HG03025 (cell line): Measurements from ENCODE around the gene SNAI3.
"Not testable (repeated sequence)": the region's sequence is repeated elsewhere in the genome, so short reads cannot be mapped to it uniquely, and the experiment has no call there.

Experiments used
- ATAC-seq: cut with Tn5 transposase; IDR thresholded peaks from one replicate; pipeline ENCODE4 v1.9.1; 2021; ENCODE audit warnings: mild to moderate bottlenecking, moderate library complexity; ENCODE audit not compliant: unreplicated experiment, low FRiP score

Gene SNAI3

DNA sequence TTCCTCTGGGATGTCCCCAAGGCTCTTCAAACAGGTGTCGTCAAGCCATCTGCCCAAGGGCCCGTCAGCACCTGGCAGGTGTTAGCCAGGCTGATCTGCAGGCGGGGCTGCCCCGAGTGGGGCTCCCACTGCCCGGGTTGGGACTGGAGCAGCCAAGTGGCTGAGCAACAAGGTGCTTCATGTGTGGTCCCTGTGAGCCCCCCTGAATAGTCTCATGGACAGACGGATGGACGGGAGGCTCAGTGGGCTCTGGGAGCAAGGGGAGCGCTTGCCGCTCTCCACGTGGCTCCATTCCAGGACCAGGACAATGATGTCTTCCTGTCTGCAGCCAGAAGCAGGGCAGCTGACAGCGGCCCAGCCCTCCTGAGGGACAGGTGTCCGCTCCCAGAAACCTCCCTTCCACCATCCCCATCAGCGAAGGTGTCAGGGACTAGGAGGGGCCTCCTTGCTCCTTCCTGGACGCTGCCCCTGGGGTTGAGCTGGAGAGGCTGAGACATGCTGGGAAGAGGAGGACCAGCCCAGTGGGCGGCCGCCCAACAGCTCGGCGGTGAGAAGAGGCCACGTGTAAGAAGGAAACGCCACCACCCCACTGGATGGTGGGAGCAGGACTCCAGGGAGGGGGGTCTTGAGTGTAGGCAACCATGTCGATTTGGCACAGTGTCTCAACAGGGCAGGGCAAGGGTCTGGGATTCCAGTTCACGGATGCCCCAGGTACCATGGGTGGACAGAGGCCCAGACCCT lies 9.6 kb downstream of the SNAI3 start:
- ATAC-seq = no peak

DNA sequence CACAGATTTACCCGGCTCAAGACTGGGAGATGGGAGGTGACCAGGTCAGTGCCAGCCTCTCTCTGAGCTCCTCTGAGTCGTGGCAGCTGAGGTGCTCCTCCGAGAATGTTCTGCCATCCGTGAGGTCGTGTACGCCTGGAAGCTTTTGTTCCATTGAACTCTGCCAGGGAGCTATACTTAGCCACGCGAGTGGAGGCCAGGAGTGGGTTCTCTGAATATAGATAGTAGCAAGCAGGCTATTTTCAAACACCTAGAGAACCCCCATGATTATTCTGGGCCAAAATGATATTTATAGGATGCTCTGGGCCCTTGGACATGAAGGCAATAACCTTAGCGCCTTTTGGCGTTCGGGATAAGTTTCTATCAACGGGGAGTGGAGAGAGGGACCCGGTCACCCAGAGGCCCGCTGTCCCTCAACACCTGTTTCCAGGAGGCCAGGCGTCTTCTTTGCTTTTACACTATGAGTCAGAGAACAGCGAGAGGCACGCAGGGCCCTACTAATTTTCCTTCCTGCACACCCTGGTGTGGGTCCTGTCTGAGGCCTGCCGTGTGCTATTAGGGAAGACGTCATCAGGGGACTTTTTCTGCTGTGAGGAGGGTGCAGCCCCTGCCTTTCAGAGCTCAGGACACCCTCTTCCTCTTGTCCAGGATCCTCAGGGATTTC lies 12.5 kb downstream of the SNAI3 start:
- ATAC-seq = no peak

- no peak for ATAC-seq
These were observed 13.5 kb downstream of the SNAI3 start for GRCh38 chr16:88672776-88673175.

GRCh38 chr16:88671806-88672205 lies 14.5 kb downstream of the SNAI3 start:
- ATAC-seq = no peak

GRCh38 chr16:88669980-88670379 lies 16.3 kb downstream of the SNAI3 start:
- no peak for ATAC-seq

DNA sequence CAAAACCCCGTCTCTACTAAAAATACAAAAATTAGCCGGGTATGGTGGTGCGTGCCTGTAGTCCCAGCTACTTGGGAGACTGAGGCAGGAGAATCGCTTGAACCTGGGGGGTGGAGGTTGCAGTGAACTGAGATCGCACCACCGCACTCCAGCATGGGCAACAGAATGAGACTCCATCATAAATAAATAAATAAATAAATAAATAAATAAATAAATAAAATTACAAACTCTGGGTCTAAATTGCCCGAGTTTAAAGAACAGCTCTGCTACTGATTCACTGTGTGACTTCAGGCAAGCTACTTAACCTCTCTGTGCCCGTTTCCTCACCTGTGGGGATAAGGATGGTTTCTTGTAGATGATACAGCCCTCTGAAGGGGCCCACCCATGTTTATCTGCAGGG lies 16.8 kb downstream of the SNAI3 start:
- not testable (repeated sequence) for ATAC-seq

DNA sequence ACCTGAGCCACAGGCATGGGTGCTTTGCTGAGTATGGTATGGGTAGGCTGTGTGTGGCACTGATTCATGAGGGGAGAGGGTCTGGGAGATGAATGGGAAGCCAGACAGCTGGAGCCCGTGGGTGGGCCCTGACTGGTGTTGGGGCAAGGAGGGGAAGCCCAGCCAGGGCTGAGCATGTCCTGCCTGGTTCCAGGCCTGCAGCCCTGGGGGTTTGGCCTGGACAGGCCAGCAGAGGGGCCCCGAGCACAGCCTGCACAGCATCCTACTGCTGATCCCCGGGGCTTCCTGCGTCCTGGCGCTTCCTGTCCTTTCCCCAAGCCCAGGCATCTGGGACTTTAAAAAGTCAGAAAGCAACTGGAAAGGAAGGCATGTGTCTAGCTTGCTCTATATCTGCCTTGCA lies 18.8 kb downstream of the SNAI3 start:
- ATAC-seq = no peak

DNA sequence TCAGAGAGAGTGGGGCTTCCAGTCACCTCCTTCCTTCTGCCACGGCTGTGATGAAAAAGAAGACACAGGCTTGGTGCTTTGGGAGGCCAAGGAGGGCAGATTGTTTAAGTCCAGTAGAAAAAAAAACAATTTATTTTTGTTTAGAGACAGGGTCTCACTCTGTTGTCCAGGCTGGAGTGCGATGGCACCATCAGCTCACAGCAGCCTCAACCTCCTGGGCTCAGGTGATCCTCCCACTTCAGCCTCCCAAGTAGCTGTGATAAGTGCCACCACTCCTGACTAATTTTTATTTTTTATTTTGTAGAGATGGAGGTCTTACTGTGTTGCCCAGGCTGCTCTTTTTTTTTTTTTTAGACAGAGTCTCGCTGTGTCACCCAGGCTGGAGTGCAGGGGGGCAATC lies 20.7 kb downstream of the SNAI3 start:
- ATAC-seq = no peak

- ATAC-seq = no peak
These were observed 21.2 kb downstream of the SNAI3 start for GRCh38 chr16:88665148-88665547.

- peak; percentile 87 for ATAC-seq
These were observed 23.3 kb downstream of the SNAI3 start, which contains the start of gene MVD for GRCh38 chr16:88662843-88663606. Gene MVD, minus strand, starts transcription at chr16:88663091. Its CDS starts 11 bp downstream, at chr16:88663080.

DNA sequence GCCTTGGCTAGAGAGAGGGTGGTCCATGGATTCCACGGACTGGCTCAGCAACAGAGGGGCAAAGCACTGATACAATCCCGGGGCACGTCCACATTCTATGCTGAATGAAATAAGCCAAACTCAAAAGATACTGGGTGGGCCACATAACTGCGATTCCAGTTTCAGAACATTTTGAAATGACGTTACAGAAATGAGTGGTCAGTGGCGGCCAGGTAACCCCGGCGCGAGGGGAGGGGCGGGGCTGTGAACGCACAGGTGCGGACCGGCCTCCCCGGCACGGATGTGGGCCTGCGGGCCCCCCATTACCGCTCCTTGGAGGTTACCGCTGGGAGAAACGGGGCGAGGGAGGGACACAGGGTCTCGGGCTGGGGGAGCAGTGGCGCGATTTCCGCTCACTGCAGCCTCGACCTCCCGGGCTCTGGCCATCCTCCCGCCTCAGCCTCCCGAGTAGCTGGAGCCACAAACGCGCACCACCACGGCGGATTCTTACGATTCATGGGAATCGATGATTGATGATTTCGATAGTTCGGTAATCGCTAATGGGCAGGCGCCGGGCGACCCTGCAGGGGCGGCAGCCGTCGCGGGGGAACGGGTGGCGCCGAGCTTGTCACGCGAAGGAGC lies 24.0 kb downstream of the SNAI3 start:
- peak; percentile 6 for ATAC-seq

- ATAC-seq = no peak
These were observed 24.8 kb downstream of the SNAI3 start for GRCh38 chr16:88661468-88661867.

DNA sequence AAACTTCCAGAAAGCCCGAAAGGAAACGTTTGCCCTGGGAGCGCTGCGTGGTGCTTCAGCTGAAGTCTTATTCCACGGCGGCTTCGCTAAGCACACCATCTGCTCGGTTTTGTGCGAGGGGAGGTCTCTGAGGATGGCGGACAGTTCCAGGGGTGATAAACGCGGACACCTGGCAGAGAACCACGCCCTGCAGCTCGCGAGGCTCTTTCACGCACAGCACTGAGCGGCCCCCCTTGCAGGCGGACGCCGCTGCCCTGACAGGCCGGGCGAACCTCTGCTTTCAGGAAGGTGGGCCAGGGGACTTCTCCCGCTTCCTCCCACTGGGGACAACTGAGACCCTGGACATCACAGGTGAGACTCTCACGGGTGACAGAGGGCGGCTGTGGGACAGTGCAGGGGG lies 27.1 kb downstream of the SNAI3 start:
- ATAC-seq = no peak

DNA sequence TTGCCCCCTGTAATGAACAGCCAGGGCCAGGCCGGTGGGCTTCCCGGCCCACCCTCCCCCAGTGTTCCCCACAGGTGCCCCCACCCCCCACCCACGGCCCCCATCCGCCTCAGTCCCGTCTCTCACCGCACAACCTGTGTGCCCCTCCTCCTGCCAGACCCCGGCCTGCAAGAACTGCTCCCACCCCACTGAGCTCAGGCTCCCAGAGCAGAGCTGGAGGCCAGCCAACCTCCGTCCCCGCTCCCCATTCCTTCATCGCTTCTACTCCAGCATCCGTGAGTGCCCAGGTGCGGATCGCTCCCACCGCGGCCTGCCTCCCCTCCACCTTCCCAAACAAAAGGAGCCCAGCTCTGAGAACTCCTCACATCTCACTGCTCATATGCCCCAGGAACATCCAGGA lies 27.6 kb downstream of the SNAI3 start:
- ATAC-seq = no peak

- no peak for ATAC-seq
These were observed 28.9 kb downstream of the SNAI3 start for GRCh38 chr16:88657371-88657770.

DNA sequence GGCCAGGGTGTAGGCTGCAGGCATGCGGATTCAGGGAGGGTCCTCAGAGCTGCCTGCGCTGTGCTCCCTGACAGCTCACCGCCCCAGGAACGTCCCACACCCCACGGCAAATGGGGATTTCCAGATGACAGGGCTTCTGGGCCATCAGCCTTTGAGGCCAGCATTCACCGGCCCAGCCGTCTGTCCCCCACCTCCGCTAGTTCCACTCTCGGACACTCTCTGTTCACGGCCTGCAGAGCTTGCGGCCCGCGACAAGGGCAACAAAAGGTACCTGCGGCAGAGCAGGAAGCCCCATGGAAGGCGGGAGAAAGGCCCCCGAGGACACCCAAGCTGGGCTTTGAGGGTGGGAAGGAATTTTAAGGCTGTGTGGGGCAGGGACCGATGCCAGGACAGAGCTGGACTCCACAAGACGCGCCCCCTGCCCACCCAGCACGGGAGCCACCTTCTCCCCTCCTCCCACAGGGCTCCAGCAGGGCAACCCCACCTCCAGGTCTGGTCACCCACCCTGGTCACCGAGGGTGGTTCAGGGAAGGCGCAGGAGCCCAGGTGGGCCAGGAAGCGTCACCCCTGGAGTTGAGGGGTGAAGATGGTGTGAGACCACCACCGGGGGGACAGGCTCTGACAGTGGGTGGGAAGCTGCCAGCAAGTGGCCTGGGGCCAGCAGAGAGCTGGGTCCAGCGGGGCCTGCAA lies 29.9 kb downstream of the SNAI3 start:
- ATAC-seq = no peak

DNA sequence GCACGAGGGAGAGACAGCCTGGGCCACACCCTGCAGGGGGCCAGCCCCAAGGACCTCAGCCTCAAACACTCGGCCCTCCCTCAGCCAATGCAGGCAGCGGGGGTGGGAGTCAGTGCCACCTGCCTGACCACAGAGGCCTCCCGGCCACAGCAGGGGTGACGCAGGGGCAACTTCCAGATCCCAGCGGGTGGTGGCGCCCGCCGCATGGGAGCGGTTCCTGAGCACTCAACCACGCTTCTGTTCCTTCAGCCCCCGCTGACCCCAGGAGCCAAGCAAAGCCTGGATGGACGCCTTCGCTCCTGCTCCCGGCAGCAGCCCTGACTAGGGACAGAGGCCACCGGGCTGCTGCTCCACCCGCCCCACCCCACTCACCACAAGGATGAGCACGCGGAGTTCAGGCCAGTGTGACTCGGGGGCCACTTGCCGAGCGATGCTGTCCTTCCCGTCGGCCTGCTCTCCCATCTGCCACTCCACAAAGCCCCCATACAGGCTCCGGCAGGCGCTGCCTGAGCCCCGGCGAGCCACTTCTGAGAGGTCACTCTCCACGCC lies 30.5 kb downstream of the SNAI3 start:
- no peak for ATAC-seq

GRCh38 chr16:88655053-88655732 lies 31.1 kb downstream of the SNAI3 start:
- no peak for ATAC-seq

DNA sequence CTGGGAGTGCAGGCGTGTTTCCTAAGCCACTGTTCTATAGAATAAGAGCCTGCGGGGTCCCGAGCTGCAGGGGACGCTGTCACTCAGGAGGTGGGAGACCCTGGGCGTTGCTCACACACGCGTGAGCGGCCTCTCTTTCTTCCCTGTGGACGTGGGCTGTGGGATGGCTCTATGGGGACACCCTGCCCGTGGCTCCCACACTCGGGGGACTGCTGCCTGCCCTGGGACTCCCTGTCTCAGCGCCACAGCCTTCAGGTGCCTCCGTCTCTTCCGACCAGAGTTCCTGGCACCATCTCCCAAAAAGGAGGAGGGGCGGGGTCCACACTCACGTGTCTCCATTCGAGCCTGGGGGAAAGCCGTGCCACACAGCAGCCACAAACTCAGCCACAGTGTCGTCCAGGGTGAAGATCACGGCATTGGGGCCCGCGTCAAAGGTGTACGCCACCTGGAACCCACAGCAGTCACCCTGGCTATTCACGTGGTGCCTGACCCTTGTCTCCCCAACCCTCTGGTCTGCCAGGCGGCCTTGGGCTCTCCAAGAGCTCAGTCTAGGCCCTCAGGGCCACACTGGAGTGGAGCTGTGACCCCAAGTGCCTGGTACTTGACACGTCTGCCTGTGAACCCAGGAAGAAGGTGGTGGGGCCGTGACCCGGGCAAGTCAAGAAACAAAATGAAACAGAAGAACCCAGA lies 31.8 kb downstream of the SNAI3 start:
- no peak for ATAC-seq
